Measurements from ENCODE around the gene GAK.

The GAK gene

GRCh38 chr4:836003-836511 is 96.1 kb downstream of the GAK start:
- TF ChIP-seq, protein P1, sequence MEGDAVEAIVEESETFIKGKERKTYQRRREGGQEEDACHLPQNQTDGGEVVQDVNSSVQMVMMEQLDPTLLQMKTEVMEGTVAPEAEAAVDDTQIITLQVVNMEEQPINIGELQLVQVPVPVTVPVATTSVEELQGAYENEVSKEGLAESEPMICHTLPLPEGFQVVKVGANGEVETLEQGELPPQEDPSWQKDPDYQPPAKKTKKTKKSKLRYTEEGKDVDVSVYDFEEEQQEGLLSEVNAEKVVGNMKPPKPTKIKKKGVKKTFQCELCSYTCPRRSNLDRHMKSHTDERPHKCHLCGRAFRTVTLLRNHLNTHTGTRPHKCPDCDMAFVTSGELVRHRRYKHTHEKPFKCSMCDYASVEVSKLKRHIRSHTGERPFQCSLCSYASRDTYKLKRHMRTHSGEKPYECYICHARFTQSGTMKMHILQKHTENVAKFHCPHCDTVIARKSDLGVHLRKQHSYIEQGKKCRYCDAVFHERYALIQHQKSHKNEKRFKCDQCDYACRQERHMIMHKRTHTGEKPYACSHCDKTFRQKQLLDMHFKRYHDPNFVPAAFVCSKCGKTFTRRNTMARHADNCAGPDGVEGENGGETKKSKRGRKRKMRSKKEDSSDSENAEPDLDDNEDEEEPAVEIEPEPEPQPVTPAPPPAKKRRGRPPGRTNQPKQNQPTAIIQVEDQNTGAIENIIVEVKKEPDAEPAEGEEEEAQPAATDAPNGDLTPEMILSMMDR (conservative IDR thresholded peaks at IDR 0.05; ENCODE audit: low read depth, low read length) = no peak
- H3K4me3 ChIP-seq (ENCODE audit: low read depth, low read length) = no peak overlapping the region
- no peak for DNase-seq (ENCODE audit: low read depth)

- TF ChIP-seq, protein P1 (conservative IDR thresholded peaks at IDR 0.05; ENCODE audit: low read depth, low read length) = no peak
- H3K4me3 ChIP-seq (ENCODE audit: low read depth, low read length) = no peak overlapping the region
- DNase-seq (ENCODE audit: low read depth) = no peak
Measured at GRCh38 chr4:835148-836002, 96.7 kb downstream of the GAK start.

- DNase-seq (ENCODE audit: low read depth) = no peak
- TF ChIP-seq, protein P1 (conservative IDR thresholded peaks at IDR 0.05; ENCODE audit: low read depth, low read length) = no peak
- no peak overlapping the region for H3K4me3 ChIP-seq (ENCODE audit: low read depth, low read length)
Measured at GRCh38 chr4:834368-835147, 97.6 kb downstream of the GAK start.

DNA sequence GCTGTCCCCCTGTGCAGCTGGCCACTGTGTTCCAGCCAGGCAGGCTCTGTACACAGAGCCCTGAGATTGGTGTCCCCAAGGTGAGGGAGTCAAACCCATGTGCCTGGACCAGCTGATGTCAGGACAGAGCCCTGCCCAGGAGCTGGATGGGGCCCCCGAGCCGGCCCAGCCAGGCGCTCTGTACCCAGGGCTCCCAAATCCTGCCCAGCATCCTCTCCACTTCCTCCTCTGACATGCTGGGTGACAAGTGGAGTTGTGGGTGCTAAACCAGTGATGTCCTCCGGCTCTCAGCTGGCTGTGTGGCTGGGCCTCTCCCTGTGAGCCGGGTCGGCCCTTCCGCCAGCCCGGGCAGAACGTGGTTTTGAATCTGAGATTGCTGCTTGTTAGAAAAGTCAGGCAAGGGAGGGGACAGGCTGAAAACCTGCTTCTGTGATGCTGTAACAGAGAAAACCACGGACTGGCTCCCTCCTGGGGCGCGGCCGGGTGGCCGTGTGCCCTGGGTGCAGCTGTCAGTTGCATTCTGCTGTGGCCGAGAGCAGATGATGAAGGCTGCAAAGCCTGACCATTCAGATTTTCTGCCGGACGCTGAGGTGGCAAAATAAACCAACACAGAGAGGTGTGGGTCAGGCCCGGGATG is 98.3 kb downstream of the GAK start:
- H3K4me3 ChIP-seq (ENCODE audit: low read depth, low read length) = no peak overlapping the region
- no peak for DNase-seq (ENCODE audit: low read depth)
- TF ChIP-seq, protein P1 (conservative IDR thresholded peaks at IDR 0.05; ENCODE audit: low read depth, low read length) = no peak

GRCh38 chr4:833156-833555 is 99.0 kb downstream of the GAK start:
- DNase-seq (ENCODE audit: low read depth) = no peak
- TF ChIP-seq, protein P1 (conservative IDR thresholded peaks at IDR 0.05; ENCODE audit: low read depth, low read length) = no peak
- no peak overlapping the region for H3K4me3 ChIP-seq (ENCODE audit: low read depth, low read length)

GRCh38 chr4:832536-832935 is 99.6 kb downstream of the GAK start:
- DNase-seq (ENCODE audit: low read depth) = no peak
- H3K4me3 ChIP-seq (ENCODE audit: low read depth, low read length) = no peak overlapping the region
- TF ChIP-seq, protein P1 (conservative IDR thresholded peaks at IDR 0.05; ENCODE audit: low read depth, low read length) = no peak

All from choroid plexus epithelial cell (primary cell).